ENCODE results near the gene CCDC9B.

The CCDC9B gene

DNA sequence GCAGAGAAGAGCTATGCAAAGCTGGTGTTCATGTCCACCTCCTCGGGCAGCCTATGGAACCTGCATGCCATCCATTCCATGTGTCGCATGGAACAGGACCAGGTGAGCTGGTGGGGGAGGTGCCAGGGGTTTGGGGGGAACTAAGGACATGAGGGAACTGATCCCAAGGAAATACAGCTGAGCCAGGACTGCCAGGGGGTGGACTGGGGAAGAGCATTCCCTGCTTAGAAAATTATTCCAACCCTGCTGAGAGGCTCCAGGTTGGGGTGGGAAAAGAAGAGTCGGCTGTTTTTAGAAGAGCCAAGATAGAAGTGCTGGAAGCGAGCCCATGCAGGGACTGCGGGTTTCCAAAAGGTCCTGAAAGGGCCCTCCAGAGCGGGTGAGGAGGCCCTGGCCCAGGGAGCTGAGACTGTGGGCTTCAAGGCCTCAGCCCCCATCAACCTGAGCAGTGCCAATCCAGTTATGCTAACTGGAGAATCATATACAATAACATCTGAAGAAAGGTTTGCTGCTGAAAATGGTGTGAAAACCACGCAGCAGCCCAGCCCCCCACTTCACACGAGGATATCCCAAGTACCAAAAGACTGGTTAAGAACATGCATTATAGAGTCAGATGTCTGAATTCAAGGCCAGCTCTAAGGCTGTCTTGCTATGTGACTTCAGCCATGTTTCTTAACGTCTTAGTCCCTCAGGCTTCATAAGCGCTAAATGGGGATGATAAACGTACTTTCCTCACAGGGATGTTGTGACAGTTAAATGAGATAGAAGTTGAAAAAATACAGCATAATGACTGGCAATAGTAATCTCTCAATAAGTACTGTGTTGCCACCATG lies 25.1 kb upstream of the CCDC9B start:
- no peak overlapping the region for H3K4me3 ChIP-seq (ENCODE audit: control insufficient read depth, low read depth, low read length)
- DNase-seq (ENCODE audit: low read depth) = no peak
- TF ChIP-seq CTCF (IDR thresholded peaks at IDR 0.05; ENCODE audit: control insufficient read depth, insufficient read depth, low read depth, low read length, missing control alignments) = no peak

- H3K4me3 ChIP-seq (ENCODE audit: control insufficient read depth, low read depth, low read length) = no peak overlapping the region
- no peak for TF ChIP-seq CTCF (IDR thresholded peaks at IDR 0.05; ENCODE audit: control insufficient read depth, insufficient read depth, low read depth, low read length, missing control alignments)
- DNase-seq (ENCODE audit: low read depth) = no peak
Observed at GRCh38 chr15:40365016-40365415, 24.3 kb upstream of the CCDC9B start.

DNA sequence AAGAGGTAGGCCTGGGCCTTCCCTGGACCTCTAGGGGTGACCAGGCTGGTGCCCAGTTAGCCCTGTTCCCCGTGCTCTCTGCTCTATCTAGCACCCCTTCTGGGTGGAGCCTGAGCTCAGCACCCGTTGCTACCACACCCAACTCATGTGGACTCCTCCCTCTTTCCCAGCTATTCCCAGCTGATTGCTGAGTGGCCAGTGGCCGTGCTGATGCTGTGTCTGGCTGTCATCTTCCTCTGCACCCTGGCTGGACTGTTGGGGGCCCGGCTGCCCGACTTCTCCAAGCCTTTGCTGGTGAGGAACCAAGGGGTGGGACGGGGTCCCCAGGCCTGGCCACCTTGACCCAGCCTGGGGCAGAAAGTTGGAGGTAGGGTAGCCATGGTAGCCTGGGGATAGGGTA lies 23.5 kb upstream of the CCDC9B start:
- no peak for TF ChIP-seq CTCF (IDR thresholded peaks at IDR 0.05; ENCODE audit: control insufficient read depth, insufficient read depth, low read depth, low read length, missing control alignments)
- H3K4me3 ChIP-seq (ENCODE audit: control insufficient read depth, low read depth, low read length) = no peak overlapping the region
- no peak for DNase-seq (ENCODE audit: low read depth)

DNA sequence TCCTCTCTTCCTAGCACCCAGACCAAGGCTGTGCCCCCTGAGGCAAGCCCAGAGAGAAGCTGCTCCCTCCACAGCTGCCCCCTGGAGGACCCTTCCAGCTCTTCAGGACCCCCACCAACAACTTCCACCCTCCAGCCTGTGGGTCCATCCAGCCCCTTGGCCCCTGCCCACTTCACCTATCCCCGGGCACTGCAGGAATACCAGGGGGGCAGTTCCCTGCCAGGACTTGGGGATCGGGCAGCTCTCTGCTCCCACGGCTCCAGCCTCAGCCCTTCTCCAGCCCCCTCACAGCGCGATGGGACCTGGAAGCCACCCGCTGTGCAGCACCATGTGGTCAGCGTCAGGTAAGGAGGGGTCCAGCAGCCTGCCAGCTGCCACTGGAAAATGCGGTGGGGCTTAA lies 22.9 kb upstream of the CCDC9B start:
- no peak for DNase-seq (ENCODE audit: low read depth)
- TF ChIP-seq CTCF (IDR thresholded peaks at IDR 0.05; ENCODE audit: control insufficient read depth, insufficient read depth, low read depth, low read length, missing control alignments) = no peak
- no peak overlapping the region for H3K4me3 ChIP-seq (ENCODE audit: control insufficient read depth, low read depth, low read length)

- TF ChIP-seq CTCF (IDR thresholded peaks at IDR 0.05; ENCODE audit: control insufficient read depth, insufficient read depth, low read depth, low read length, missing control alignments) = no peak
- DNase-seq (ENCODE audit: low read depth) = no peak
Observed at GRCh38 chr15:40361640-40362039, 20.9 kb upstream of the CCDC9B start.

DNA sequence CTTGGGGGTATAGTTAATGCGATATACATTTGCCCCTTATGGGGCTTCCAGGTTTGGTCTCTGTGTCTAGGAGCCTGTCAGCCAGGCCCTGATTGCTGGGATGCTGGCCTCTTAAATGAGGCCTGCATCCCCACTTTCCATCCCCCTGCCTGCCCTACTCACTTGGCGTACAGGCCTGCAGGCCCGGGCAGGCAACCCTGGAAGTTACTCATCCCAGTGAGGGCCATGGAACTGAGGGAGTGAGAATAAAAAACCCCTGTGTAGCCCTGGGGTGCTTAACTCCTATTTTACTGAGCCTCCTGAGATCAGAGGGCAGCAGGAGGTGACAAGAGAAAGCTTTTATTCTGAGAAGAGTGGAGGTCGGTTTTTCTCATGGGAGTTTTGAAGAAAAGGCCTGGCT lies 19.3 kb upstream of the CCDC9B start:
- no peak for DNase-seq (ENCODE audit: low read depth)
- no peak overlapping the region for H3K4me3 ChIP-seq (ENCODE audit: control insufficient read depth, low read depth, low read length)
- no peak for TF ChIP-seq CTCF (IDR thresholded peaks at IDR 0.05; ENCODE audit: control insufficient read depth, insufficient read depth, low read depth, low read length, missing control alignments)

More at GRCh38 chr15:40361640-40362039, 20.9 kb upstream of the CCDC9B start:
- no peak overlapping the region for H3K4me3 ChIP-seq (ENCODE audit: control insufficient read depth, low read depth, low read length)

Data from AG09309 (cell line).